Omental fat pad (tissue), 4 donors: ENCODE measurements around the gene DPCD. TPM values are rescaled to one million over a fixed set of nuclear protein-coding genes. Genes with fewer than 3 reads are reported as not detected.

Source experiments
- ATAC-seq: fragments of 150-250 bp; one replicate; pipeline ENCODE4 v1.9.1; 2016; ENCODE audit warnings: mild to moderate bottlenecking, moderate library complexity; ENCODE audit not compliant: low FRiP score
- DNase-seq: peaks from one replicate; pipeline ENCODE4 v3.0.0-alpha.2; 2019; ENCODE audit warnings: low spot score
- total RNA-seq, 4 donors: library from RNA; depleted of rRNA; stranded (reverse); fragments of >200 nt; gene quantifications; one replicate each; pipeline ENCODE4 v1.1.0, GENCODE V29; 2016
- TF ChIP-seq, protein P1 (sequence below), 3 donors: fragments of 450-650 bp; IDR thresholded peaks; one replicate each; pipeline ENCODE4 v1.5.1; 2016 to 2017; ENCODE audit warnings: antibody characterized with exemption in 3 of 3, mild to moderate bottlenecking in 3 of 3, moderate library complexity in 2 of 3

The DPCD gene
- total RNA-seq, 4 donors from 2014 or later, result 9.8 to 16.9 (median 13.0) TPM

DNA sequence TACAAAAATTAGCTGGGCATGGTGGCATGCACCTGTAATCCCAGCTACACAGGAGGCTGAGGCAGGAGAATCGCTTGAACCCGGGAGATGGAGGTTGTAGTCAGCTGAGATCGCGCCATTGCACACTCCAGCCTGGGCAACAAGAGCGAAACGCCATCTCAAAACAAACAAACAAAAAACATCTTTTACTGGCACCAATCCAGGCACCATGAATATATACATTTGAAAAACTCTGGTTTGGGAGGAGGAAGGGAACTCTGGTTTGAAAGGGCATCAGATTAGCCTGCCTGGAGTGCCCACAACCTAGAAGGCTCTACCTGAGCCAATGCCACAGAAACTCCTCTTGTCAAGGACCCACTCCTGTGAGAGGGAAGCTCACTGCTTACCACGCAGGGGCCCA, 16.0 kb upstream of the DPCD start:
- TF ChIP-seq, protein P1, sequence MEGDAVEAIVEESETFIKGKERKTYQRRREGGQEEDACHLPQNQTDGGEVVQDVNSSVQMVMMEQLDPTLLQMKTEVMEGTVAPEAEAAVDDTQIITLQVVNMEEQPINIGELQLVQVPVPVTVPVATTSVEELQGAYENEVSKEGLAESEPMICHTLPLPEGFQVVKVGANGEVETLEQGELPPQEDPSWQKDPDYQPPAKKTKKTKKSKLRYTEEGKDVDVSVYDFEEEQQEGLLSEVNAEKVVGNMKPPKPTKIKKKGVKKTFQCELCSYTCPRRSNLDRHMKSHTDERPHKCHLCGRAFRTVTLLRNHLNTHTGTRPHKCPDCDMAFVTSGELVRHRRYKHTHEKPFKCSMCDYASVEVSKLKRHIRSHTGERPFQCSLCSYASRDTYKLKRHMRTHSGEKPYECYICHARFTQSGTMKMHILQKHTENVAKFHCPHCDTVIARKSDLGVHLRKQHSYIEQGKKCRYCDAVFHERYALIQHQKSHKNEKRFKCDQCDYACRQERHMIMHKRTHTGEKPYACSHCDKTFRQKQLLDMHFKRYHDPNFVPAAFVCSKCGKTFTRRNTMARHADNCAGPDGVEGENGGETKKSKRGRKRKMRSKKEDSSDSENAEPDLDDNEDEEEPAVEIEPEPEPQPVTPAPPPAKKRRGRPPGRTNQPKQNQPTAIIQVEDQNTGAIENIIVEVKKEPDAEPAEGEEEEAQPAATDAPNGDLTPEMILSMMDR (IDR thresholded peaks at IDR 0.05), result no peak
- DNase-seq (no peak), ATAC-seq (no peak)

DNA sequence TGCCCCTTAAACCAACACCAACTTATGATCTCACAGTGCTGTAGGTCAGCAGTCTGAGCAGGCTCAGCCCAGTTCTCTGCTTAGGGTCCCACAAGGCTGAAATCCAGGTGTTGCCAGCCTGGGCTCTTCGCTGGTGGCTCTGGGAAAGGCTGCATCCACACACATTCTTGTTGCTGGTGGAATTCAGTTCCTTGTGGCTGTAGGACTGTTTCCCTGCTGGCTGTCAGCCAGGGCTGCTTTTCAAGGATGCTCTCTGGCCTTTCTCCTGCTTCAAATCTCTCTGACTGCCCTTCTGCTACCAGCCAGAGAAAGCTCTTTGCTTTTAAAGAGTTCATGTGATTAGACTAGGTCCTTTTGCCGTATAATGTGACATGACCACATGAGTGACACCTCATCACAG, 15.3 kb upstream of the DPCD start:
- DNase-seq, result no peak
- ATAC-seq, result no peak
- TF ChIP-seq, protein P1 (IDR thresholded peaks at IDR 0.05), result no peak

DNA sequence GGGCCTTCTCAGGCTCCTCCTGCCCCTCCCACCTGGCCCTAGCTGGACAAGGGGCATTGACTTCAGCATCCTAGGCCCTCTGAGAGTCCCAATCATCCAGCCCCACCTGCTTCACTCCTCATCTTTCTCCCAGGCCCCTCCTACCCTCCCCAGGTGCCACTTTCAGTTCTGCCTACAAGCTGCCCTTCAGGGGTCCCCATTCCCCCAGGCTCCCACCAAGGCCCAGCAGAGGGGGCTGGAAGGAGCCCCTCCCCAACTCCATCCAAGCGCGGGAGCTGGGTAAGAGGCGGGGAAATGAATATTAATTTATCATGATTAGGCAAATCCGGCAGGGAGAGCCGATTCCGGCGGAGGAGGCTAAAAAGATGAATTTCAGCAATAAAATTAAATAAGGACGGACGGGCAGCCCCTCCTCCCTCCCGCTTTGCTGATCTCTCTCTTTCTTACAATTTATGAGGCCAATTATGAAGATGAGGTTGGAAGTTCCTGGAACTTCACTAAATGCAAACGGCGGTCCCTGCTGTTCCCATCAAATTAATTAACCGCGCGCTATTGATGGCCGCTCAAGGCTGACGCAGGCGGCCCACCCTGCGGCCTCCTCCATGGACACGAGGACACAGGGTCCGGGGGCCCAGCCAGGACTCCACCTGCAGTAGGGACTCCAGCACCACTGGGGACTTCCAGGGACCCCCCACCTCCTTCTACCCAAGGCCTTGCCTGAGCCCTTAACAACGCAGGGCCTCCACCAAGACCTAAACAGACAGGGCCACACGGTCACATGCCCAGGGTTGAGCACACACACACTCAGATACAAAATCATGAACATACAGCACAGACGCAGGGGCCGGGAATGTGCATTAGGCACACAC, 14.0 kb upstream of the DPCD start:
- TF ChIP-seq, protein P1 (IDR thresholded peaks at IDR 0.05), result no peak
- ATAC-seq, result no peak
- no peak for DNase-seq

DNA sequence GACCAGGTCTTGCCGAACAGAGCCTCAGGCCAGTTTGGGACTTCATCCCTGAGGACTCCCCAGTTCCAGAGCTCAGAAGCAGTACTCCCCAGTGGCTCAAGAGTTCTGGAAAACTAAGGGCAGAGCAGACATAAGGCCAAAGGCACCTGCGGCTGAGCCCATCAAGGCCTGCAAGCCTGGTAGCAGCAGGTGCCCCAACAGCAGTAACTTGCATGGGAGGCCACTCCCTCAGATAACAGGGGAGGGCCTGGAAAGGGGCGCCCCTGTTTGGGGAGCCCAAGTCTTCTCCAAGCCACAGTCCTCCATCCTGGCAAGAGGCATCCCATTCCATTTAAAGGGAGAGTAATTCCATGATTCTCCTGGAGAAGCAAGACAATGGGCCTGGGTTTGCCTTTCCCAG, 13.0 kb upstream of the DPCD start:
- DNase-seq (no peak), ATAC-seq (no peak)
- TF ChIP-seq, protein P1 (IDR thresholded peaks at IDR 0.05), result no peak

DNA sequence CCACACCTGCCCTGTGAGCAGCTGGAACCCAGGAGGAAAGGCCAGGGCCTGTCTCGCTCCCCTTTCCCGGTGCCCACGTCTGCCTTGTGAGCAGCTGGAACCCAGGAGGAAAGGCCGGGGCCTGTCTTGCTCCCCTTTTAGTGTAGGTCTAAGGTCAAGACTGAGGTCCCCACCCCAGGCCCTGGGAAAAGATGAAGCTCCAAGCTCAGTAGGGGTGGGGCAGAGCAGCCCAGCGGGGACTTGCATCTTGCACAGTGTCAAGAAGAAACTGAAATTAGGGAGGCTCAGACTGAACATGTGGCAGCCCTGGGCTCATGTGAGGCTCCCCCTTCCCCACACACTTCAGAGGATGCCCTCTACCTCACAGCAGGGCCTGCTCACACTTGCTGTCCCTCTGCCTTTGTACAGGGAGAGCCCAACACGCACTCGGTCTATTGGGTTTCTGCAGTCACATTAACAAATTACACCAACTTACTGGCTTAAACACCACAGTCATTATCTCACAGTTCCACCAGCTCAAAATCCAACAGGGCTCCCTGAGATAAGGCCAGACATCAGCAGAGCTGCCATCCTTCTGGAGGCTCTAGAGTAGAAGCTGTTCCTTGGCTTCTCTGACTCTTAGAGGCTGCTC, 12.4 kb upstream of the DPCD start:
- DNase-seq, result no peak
- TF ChIP-seq, protein P1 (IDR thresholded peaks at IDR 0.05), result no peak
- ATAC-seq, result no peak

DNA sequence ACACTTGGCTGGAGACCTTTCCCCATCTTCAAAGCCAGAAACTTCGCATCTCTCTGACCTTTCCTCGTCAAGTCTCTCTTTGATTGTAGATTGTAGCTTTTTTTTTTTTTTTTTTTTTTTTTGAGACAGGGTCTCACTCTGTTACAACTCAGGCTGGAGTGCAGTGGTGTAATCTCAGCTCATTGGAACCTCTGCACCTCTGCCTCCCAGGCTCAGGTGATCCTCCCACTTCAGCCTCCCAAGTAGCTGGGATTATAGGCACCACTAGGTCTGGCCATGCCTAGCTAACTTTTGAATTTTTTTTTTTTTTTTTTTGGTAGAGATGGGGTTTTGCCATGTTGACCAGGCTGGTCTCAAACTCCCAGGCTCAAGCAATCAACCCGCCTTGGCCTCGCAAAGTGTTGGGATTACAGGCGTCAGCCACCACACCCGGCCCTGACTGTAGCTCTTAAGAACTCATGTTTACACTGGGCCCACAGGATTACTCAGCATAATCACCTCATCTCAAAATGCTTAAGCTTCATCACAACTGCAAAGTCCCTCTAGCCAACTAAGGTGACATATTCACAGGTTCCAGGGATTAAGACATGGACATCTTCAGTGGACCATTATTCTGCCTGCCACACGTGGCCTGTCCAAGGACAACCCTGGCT, 11.8 kb upstream of the DPCD start:
- TF ChIP-seq, protein P1 (IDR thresholded peaks at IDR 0.05), result no peak
- no peak for ATAC-seq
- DNase-seq, result no peak
